Parathyroid adenoma (tissue), 2 donors: ENCODE results near the gene GGT1.
"Not testable (repeated sequence)": the region's sequence is repeated elsewhere in the genome, so short reads cannot be mapped to it uniquely, and the experiment has no call there.

Source experiments
- H2AFZ ChIP-seq: fragments of 300-600 bp; sonication (generic); one replicate; pipeline ENCODE4 v1.7.0; 2017; ENCODE audit warnings: antibody characterized with exemption, mild to moderate bottlenecking
- H3K27ac ChIP-seq: fragments of 300-600 bp; sonication (generic); one replicate; pipeline ENCODE4 v1.7.0; 2017
- H3K27me3 ChIP-seq: fragments of 300-600 bp; sonication (generic); one replicate; pipeline ENCODE4 v1.7.0; 2017; ENCODE audit warnings: low read length; ENCODE audit not compliant: control insufficient read depth, insufficient read depth
- H3K36me3 ChIP-seq: fragments of 300-600 bp; sonication (generic); one replicate; pipeline ENCODE4 v1.7.0; 2017; ENCODE audit warnings: low read length; ENCODE audit not compliant: control insufficient read depth, insufficient read depth
- H3K4me1 ChIP-seq: fragments of 300-600 bp; sonication (generic); one replicate; pipeline ENCODE4 v1.7.0; 2017; ENCODE audit warnings: control low read depth
- H3K4me2 ChIP-seq: fragments of 300-600 bp; sonication (generic); one replicate; pipeline ENCODE4 v1.7.0; 2017; ENCODE audit warnings: low read length
- H3K4me3 ChIP-seq: fragments of 300-600 bp; sonication (generic); one replicate; pipeline ENCODE4 v1.7.0; 2017; ENCODE audit warnings: low read depth, low read length
- H3K79me2 ChIP-seq: fragments of 300-600 bp; sonication (generic); one replicate; pipeline ENCODE4 v1.7.0; 2017; ENCODE audit warnings: control low read depth
- H3K9ac ChIP-seq: fragments of 300-600 bp; sonication (generic); one replicate; pipeline ENCODE4 v1.7.0; 2017; ENCODE audit warnings: mild to moderate bottlenecking
- H3K9me3 ChIP-seq: fragments of 300-600 bp; sonication (generic); one replicate; pipeline ENCODE4 v1.7.0; 2017; ENCODE audit warnings: low read length; ENCODE audit not compliant: control insufficient read depth
- donor health status: primary hyperparathyroidism.

The GGT1 gene

DNA sequence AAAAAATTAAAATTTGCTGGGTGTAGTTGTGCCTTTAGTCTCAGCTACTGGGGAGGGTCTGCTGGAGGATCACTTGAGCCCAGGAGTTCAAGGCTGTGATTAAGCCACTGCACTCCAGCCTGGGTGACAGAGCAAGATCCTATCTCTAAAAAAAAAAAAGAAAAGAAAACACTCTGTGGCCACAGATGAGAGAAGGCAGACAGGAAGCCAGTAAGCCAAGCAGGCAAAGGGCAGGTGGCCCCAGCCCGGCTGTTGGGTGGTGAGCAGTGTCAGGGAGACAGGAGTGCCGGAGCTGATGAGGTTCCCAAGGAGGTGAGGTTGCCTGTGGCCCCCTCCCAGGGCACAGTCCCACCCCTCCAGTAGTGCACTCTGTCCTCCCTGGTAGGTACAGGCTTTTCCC lies 19.6 kb downstream of the GGT1 start:
- H3K9ac ChIP-seq, H3K4me3 ChIP-seq, H3K36me3 ChIP-seq, H3K79me2 ChIP-seq, H3K27me3 ChIP-seq, H3K4me1 ChIP-seq, H2AFZ ChIP-seq, H3K4me2 ChIP-seq, H3K9me3 ChIP-seq, H3K27ac ChIP-seq: not testable (repeated sequence)

DNA sequence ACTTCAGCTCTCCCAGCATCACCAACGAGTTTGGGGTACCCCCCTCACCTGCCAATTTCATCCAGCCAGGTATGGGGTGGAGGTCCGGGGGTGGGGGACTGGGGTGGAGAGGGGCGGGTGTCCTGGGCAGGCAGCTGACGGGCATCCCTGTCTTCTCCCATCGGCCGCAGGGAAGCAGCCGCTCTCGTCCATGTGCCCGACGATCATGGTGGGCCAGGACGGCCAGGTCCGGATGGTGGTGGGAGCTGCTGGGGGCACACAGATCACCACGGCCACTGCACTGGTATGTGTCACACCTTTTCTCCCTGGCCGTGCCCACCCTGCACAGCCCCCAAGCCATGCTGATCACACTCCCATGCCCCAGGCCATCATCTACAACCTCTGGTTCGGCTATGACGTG lies 24.9 kb downstream of the GGT1 start:
- H3K9ac ChIP-seq = not testable (repeated sequence)

DNA sequence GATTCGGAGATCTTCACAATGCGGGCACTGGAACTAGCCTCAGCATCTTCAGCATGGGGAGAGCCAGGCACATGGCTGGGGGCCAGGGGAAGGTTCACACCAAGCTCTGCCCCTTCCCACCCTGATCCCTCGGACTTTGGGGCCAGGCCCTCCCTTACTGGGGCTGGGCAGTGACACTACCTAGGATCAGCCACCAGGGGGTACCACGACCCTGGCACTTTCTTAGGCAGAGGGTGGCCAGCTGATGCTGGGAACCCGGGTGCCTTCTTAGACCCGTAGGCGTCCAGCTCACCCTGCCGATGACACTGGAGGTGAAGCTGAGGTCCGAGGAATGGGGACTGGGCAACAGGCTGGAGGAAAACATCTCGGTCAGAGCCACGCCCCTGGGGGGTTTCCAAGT lies 26.1 kb downstream of the GGT1 start:
- H3K4me1 ChIP-seq, H3K4me2 ChIP-seq, H3K79me2 ChIP-seq, H2AFZ ChIP-seq, H3K4me3 ChIP-seq, H3K9me3 ChIP-seq, H3K36me3 ChIP-seq, H3K27ac ChIP-seq, H3K27me3 ChIP-seq, H3K9ac ChIP-seq: not testable (repeated sequence)

More for the DNA sequence above, 24.9 kb downstream of the GGT1 start:
- H3K27me3 ChIP-seq, H3K27ac ChIP-seq, H3K9me3 ChIP-seq, H3K4me3 ChIP-seq, H2AFZ ChIP-seq, H3K79me2 ChIP-seq, H3K4me1 ChIP-seq, H3K4me2 ChIP-seq, H3K36me3 ChIP-seq: not testable (repeated sequence)

DNA sequence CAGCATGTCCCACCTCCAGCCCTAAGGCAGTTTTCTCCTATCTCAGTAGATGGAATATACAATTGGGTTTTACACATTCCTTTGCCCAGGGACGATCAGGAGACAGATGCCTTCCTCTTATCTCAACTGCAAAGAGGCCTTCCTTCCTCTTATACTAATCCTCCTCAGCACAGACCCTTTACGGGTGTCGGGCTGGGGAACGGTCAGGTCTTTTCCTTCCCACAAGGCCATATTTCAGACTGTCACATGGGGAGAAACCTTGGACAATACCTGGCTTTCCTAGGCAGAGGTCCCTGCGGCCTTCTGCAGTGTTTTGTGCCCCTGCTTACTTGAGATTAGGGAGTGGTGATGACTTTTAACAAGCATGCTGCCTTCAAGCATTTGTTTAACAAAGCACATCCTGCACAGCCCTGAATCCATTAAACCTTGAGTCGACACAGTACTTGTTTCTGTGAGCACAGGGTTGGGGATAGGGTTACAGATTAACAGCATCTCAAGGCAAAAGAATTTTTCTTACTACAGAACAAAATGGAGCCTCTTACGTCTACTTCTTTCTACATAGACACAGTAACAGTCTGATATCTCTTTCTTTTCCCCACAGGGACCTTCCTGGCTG lies 27.9 kb downstream of the GGT1 start:
- H3K27ac ChIP-seq, H3K36me3 ChIP-seq, H3K9ac ChIP-seq, H3K9me3 ChIP-seq, H3K79me2 ChIP-seq, H3K27me3 ChIP-seq, H3K4me3 ChIP-seq, H3K4me1 ChIP-seq, H3K4me2 ChIP-seq, H2AFZ ChIP-seq: not testable (repeated sequence)

DNA sequence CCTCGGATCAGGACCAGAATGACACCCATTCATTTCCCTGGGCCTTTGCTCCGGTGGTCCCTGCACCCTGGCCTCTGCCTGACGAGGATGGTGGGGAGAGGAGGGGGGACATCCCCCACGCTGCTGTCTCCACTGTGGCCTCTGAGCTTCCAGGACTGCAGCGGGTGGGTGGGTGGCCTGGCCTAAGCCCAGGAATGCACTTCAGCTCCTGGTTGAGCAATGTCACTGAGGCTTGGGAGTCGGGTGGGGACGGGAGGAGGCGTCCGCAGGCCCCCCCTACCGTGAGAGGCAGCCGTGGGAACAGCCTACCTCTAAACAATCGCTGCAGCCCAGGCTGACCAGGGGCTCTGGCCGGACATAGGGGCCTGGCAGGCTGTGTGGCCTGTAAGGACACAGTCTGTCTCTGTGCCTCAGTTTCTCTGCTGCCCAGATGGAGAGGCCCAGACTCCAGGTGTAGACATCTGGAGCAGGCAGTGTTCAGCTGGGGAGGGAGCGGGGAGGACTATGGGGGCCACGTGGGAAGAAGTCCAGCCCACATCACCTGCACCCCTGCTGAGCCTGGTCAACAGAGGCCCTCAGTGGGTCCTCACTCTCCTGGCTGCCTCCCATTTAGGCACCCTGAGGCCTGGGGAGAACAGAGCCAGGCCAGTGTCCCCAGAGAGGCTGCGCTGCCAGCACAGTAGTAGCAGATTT lies 28.6 kb downstream of the GGT1 start:
- not testable (repeated sequence) for H3K4me2 ChIP-seq, H3K4me3 ChIP-seq, H3K9ac ChIP-seq, H2AFZ ChIP-seq, H3K36me3 ChIP-seq, H3K79me2 ChIP-seq, H3K9me3 ChIP-seq, H3K27me3 ChIP-seq, H3K27ac ChIP-seq, H3K4me1 ChIP-seq

DNA sequence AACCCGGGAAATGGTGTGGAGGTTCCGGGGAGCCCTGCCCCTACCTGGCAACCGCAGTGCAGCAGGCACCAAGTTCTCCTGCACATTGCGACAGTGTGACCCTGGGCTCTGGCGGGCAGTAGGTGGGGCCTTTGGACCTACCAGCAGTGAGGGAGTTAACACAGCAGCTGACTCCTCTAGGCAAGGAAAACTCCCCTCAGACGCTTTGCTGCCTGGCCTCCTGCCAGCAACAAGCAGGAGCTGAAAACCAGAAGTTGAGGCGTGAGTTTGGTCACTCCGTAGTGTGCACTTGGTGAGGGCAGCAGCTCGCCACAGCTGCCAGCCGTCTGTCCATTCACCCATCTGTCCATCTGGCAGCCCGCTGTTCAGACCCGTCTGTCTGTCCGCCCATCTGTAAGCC lies 29.6 kb downstream of the GGT1 start:
- not testable (repeated sequence) for H3K27me3 ChIP-seq, H3K79me2 ChIP-seq, H3K36me3 ChIP-seq, H3K27ac ChIP-seq, H3K4me2 ChIP-seq, H2AFZ ChIP-seq, H3K9me3 ChIP-seq, H3K4me3 ChIP-seq, H3K4me1 ChIP-seq, H3K9ac ChIP-seq

DNA sequence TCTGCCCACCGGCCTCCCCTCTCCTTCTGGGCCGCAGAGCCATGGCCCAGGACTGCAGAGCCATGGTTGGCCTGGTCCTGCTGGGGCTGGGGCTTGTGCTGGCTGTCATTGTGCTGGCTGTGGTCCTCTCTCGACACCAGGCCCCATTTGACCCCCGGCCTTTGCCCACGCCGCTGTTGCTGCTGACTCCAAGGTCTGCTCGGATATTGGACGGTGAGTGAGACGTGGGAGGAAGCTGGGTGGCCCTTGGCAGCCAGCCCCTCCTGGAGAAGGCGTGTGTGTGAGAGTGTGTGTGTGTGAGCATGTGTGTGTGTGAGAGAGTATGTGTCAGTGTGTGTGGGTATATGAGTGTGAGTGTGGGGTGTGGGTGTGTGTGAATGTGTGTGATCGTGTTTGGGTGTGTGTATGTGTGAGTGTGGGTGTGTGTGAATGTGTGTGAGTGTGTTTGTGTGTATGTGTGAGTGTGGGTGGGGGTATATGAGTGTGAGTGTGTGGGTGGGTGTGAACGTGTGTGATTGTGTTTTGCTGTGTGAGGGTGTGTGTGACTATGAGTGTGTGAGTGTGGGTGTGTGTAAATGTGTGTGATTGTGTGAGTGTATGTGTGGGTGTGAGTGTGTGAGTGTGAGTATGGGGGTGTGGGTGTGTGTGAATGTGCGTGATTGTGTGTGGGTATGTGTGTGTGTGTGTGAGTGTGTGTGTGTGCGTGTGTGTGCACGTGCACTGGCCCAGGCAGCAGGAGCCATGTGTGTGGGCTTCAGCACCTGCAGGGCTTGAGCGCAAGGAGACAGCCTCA lies 30.4 kb downstream of the GGT1 start:
- H3K79me2 ChIP-seq, H3K9me3 ChIP-seq, H3K4me3 ChIP-seq, H3K4me1 ChIP-seq, H3K4me2 ChIP-seq, H3K9ac ChIP-seq, H2AFZ ChIP-seq, H3K36me3 ChIP-seq, H3K27me3 ChIP-seq, H3K27ac ChIP-seq: not testable (repeated sequence)

DNA sequence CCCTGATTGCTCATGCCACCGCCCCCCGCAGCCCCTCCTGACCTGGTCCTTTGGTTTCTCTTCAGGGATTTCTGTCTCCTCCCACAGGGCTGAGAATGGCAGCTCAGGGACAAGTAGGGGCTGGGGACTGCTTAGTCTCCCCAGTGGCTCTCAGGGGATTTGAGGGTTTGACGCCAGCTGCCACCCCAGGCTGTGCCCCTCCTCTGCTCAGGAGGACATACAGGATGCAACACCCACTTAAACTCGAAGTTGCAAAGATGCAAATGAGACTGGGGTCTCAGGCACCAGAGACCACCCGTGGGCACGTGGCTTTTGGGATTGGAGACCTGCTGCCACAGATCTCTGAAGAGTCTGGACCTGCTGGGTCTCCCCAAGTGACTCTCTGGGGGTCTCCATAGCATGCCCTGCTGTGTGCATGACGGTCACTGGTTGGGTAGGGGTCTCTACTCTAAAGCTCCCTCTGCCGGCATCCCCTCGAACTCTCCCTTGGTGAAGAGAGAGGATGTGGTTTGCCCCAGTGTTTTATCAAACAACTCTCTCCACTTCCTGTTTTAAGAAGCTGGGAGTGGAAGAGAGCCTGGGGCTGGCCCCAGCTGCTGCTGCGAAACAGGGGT lies 31.9 kb downstream of the GGT1 start:
- not testable (repeated sequence) for H3K4me2 ChIP-seq, H3K9ac ChIP-seq, H3K27ac ChIP-seq, H3K4me3 ChIP-seq, H3K36me3 ChIP-seq, H2AFZ ChIP-seq, H3K9me3 ChIP-seq, H3K27me3 ChIP-seq, H3K79me2 ChIP-seq, H3K4me1 ChIP-seq

DNA sequence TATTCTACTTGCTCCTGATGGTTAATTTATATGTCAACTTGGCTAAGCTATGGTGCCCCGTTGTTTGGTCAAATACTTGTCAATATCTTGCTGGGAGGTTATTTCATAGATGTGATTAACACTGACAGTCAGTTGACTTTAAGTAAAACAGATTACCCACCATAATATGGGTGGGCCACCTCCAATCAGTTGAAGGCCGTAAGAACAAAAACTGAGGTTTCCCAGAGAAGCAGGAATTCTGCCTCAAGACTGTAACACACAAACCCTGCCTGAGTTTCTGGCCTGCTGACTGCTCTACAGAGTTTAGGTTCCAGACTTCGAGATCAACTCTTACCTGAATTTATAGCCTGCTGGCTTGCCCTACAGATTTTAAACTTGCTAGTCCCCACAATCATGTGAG lies 33.5 kb downstream of the GGT1 start:
- not testable (repeated sequence) for H3K4me2 ChIP-seq, H3K79me2 ChIP-seq, H3K9ac ChIP-seq, H3K27ac ChIP-seq, H3K27me3 ChIP-seq, H3K36me3 ChIP-seq, H3K4me3 ChIP-seq, H2AFZ ChIP-seq, H3K9me3 ChIP-seq, H3K4me1 ChIP-seq

DNA sequence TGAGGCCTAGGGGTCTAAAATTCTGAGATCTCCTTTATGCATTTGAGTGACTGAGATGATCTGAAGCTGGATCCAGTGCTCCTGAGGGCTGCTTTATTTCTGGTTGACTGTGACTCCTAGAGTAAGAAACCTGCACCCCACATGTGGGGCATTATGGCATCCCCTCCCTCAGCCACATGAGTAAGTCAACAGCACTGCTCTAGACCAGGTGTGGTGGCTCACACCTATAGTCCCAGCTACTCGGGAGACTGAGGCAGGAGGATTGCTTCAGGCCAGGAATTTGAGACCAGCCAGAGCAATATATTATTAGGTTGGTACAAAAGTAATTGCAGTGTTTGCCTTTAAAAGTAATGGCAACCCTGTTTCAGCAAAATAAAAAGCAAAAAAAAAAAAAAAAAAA lies 39.3 kb downstream of the GGT1 start:
- not testable (repeated sequence) for H3K4me2 ChIP-seq, H3K79me2 ChIP-seq, H3K9me3 ChIP-seq, H3K9ac ChIP-seq, H2AFZ ChIP-seq, H3K4me1 ChIP-seq, H3K27me3 ChIP-seq, H3K4me3 ChIP-seq, H3K36me3 ChIP-seq, H3K27ac ChIP-seq

DNA sequence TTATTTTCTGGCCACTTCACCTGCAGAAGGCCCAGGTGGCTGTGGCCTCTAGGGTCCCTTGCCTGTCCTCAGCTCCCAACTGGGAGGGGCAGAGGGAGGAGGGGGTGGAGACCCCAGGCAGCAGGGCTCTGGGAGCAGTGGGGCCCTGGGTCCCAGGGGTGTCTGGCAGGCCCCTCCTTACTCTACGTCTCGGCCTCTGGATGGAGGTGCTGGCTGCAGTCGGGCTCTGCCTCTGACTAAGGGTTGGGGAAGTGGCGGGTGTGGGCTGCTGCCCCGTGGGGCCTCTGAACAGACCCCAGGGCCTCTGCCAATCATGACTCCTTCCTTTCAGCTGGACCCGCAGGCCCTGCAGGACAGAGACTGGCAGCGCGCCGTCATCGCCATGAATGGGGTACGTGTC lies 41.4 kb downstream of the GGT1 start:
- H3K4me1 ChIP-seq, H3K27me3 ChIP-seq, H3K4me2 ChIP-seq, H3K79me2 ChIP-seq, H3K27ac ChIP-seq, H3K9ac ChIP-seq, H3K36me3 ChIP-seq, H3K4me3 ChIP-seq, H2AFZ ChIP-seq, H3K9me3 ChIP-seq: not testable (repeated sequence)
